ENCODE results near the gene GLE1.
"Not testable (repeated sequence)": the region's sequence is repeated elsewhere in the genome, so short reads cannot be mapped to it uniquely, and the experiment has no call there.

The GLE1 gene

GRCh38 chr9:128552744-128553440 lies 48.4 kb downstream of the GLE1 start:
- no peak for DNase-seq

DNA sequence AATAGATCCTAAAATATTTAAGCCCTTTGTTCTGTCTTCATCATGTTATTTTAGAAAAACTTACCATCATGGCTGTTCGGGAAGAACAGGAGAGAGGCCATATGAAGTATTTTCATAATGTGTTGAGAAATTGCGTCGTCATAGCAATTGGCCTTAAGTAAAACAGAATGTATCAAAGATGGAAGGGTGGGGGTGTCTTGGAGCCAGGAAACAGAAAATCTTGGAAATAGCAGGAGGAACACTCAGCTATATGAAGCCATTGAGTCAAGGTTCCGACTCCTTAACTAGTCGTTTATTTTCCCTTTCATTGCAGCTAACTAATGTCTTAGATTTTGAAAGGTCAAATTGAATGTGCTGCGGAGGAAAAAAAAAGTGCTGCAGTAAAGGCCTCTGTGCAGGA lies 49.2 kb downstream of the GLE1 start:
- DNase-seq, result no peak

DNA sequence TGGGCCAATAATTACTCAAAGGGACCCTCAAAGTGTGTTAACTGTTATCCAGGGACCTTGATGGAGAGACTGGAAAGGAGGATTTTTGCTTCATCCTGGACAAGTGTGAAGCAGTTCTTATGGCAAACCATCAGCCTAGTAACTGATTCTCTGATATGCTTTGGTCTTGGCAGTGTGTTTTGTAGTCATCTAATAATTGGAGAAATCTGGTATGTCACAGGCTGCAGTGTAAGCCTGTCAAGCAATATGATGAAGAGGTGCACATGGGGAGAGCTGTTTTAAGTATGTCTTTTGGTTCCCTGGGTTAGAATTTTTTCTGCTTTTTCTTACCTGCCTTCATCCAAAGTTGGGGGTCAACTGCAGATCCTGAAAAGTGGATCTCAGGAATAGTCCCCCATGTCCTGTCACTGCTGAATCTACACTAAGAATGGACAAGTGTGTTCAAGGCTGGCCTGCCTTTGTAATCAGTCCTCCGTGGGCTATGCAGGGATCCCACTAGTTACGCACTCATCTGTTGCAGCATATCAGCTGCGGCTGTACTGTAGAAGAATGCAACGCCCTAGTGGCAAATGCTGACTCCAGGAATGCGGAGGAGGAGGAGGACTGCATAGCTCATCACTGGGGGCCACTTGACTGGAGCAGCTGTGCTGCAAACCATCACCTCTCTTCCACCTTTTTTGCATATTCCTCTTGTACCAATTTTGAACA lies 49.8 kb downstream of the GLE1 start:
- no peak for DNase-seq

GRCh38 chr9:128555180-128555721 lies 50.7 kb downstream of the GLE1 start:
- DNase-seq, result no peak

GRCh38 chr9:128556276-128556675 lies 51.8 kb downstream of the GLE1 start:
- DNase-seq, result no peak

- DNase-seq, result no peak
These were observed 52.6 kb downstream of the GLE1 start for GRCh38 chr9:128556926-128557634.

DNA sequence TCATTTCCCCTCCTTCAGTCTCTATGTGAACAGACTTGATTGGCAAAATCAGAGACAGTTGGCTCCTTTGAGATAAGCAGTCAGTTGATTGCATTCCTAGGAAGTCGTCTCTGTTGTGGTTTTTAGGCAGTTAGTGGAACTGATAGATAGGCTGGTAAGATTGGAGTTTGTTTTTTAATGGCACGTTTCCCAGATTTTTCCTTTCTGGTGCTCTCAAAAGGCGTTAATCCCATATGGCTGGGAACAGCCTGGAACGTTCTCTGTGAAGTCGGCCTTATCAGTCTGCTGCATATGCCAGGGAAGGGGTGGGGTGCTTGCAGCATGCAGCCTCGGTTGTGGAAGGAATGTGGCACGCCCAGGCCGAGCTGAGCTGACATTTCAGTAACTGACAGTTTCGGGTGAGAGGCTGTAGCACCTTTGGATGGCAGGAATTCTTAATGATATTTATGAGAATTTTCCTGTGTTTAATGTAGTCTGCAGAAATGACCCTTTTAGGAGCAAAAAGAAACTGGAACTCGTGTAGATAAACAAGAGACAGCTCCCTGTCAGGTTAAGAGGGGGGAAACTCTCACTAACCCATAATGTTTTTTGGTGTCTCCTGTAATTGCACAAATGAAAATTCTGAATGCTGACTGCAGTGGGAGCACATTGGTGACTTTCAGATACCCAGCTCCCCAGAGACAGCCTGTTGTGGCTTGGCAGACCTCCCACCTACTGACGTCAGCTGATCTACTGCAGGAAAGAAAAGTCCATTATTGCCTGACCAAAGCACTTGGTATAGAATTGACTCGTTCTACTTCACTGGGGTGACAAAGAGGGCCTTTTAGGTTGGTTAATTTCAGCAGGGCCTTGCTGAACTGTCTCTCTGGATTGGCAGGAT lies 54.2 kb downstream of the GLE1 start:
- DNase-seq, result no peak

- no peak for DNase-seq
These were observed 61.1 kb downstream of the GLE1 start for GRCh38 chr9:128565578-128565977.

GRCh38 chr9:128568470-128569078 lies 64.1 kb downstream of the GLE1 start:
- no peak for DNase-seq

DNA sequence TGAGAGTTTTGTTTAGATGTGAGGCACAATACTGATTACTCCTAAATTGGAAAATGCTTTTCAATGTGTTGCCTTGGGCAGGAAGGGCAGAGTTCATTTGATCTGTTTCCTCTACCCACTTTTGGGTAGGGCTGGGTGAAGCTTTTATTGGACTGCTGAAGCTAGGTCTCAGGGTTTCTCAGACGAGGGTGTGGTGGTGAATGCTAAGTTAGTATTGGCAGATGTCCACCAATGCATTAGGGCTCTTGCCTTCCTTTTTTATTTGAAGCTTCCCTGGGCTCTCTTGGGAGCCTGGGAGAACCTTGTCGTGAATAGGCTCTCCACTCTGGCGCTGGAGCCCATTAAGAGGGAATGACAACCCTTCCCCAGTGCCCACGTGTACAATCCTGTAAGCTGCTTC lies 71.0 kb downstream of the GLE1 start:
- DNase-seq, result no peak

- no peak for DNase-seq
These were observed 71.4 kb downstream of the GLE1 start for GRCh38 chr9:128575916-128576315.

- DNase-seq, result no peak
These were observed 72.7 kb downstream of the GLE1 start for GRCh38 chr9:128577206-128577605.

GRCh38 chr9:128579194-128579593 lies 74.7 kb downstream of the GLE1 start:
- DNase-seq, result no peak

DNA sequence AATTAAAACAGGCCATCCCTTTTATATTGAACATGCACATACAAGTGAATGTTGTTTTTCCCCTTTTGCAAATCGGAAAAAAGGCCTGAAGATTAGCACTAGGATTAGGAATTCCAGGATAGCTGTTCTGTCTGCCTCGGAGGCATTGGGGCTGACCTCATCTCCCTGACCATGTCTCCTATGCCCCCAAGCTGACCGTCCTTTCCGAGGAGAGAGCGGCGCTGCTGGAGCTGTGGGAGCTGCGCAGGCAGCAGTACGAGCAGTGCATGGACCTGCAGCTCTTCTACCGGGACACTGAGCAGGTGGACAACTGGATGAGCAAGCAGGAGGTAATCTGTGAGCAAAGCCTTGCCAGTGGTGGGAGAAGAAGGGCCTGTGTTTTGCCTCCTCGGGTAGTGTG lies 76.2 kb downstream of the GLE1 start:
- DNase-seq, result no peak

DNA sequence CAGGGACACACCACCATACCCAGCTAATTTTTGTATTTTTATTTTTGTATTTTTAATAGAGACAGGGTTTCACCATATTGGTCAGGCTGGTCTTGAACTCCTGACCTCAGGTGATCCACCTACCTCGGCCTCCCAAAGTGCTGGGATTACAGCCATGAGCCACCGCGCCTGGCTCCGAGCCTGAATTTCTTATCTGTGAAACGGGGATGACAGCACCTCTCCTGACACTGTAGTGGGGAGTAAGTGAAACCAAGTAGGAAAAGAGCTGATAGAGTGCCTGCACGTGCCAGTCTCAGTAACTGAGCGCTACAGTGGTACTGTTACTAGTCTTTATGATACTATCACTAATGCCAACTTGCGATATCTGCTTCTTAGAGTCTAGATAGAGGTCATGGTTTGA lies 80.6 kb downstream of the GLE1 start:
- not testable (repeated sequence) for DNase-seq

DNA sequence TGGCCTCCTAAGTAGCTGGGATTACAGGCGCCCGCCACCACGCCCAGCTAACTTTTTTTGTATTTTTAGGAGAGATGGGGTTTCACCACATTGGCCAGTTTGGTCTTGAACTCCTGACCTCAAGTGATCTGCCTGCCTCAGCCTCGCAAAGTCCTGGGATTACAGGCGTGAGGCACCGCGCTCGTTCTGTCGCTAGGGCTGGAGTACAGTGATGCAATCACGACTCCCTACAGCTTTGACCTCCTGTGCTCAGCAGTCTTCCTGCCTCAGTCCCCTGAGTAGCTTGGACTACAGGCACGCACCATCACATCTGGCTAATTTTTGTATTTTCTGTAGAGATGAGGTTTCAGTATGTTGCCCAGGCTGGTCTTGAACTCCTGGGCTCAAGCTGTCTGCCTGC lies 82.4 kb downstream of the GLE1 start:
- not testable (repeated sequence) for DNase-seq

DNA sequence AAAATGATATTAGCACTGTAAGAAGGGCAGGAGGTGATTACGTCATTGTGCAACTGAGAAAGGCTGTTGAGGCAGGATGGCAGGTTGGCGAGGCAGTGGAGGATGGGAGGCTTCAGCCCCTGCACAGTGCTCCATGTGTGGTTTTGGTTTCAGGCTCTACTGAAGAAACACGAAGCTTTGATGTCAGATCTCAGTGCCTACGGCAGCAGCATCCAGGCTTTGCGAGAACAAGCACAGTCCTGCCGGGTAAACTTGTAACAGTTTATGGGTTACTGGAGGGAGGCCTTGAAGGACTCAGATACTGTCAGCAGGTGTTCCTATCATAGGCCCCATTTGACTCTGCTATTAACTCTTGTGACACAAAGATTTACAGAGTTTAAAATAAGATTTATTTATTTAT lies 82.9 kb downstream of the GLE1 start:
- no peak for DNase-seq

- DNase-seq, result no peak
These were observed 84.2 kb downstream of the GLE1 start for GRCh38 chr9:128588581-128589233.

Data from SIG-M5 (cell line).